Measurements from ENCODE around the gene PTX3. TPM values are rescaled to one million over a fixed set of nuclear protein-coding genes. Genes with fewer than 3 reads are reported as not detected.

Gene PTX3
- total RNA-seq, result 846 and 865 TPM in 2 replicates

DNA sequence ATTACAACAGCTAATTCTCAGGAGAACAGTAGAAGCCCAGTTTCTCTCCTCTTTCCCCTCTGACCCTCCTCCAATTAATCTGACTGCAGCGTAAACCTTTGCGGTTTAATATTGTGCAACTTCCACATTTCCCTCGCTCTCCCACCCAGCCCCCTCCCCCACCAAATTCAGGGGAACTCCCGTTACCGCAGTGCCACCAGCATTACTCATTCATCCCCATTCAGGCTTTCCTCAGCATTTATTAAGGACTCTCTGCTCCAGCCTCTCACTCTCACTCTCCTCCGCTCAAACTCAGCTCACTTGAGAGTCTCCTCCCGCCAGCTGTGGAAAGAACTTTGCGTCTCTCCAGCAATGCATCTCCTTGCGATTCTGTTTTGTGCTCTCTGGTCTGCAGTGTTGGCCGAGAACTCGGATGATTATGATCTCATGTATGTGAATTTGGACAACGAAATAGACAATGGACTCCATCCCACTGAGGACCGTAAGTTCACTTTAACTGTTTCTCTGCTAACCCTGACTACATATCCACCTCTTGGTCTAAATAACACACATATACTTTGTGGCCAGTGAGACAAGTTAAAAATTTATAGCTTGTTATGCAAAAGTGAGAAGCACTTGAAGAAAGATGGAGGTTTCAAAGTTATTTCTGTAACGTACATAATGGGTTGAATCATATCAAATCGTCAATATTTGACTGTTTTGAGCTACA lies at the start of gene PTX3:
TSS of gene PTX3 (plus strand) at position 268 of the 709 bp plus-strand sequence. CDS start at position 352, 84 bp downstream.

Other genes with a start within 250 kb of the PTX3 start
- 91.1 and 92.5 TPM in 2 replicates for gene VEPH1, start 66.6 kb downstream of the PTX3 start, total RNA-seq

All from myometrial cell (primary cell).